Coronary artery (tissue), 2 donors: ENCODE measurements around the gene MDH2.
"Not testable (repeated sequence)": the region's sequence is repeated elsewhere in the genome, so short reads cannot be mapped to it uniquely, and the experiment has no call there.

Experiments used
- DNase-seq: peaks from one replicate; pipeline ENCODE4 v3.0.0-alpha.2; 2017; ENCODE audit warnings: low spot score
- H3K27ac ChIP-seq, 2 donors: fragments of 200-600 bp; sonication (generic); one replicate each; pipeline ENCODE4 v1.5.1; 2016 to 2019
- H3K4me3 ChIP-seq: fragments of 200-600 bp; sonication (generic); 2 replicates; pipeline ENCODE4 v1.5.1; 2016; ENCODE audit warnings: mild to moderate bottlenecking, moderate library complexity
- CTCF ChIP-seq: fragments of 200-600 bp; sonication (generic); IDR thresholded peaks from one replicate; pipeline ENCODE4 v1.5.1; 2019; ENCODE audit warnings: antibody characterized with exemption

MDH2 gene

GRCh38 chr7:76086070-76086469 lies 38.2 kb downstream of the MDH2 start:
- H3K4me3 ChIP-seq, result no peak overlapping the region
- TF ChIP-seq CTCF, result no peak
- no peak overlapping the region for H3K27ac ChIP-seq
- DNase-seq, result no peak

- H3K27ac ChIP-seq, DNase-seq: not testable (repeated sequence)
Measured at GRCh38 chr7:76087362-76087791, 39.5 kb downstream of the MDH2 start.

GRCh38 chr7:76089865-76090475 lies 42.1 kb downstream of the MDH2 start:
- no peak for TF ChIP-seq CTCF
- Histone ChIP-seq H3K27ac (no peak overlapping the region), H3K4me3 (no peak overlapping the region)
- DNase-seq, result no peak

More at GRCh38 chr7:76087362-76087791, 39.5 kb downstream of the MDH2 start:
- not testable (repeated sequence) for H3K4me3 ChIP-seq

GRCh38 chr7:76091506-76091905 lies 43.6 kb downstream of the MDH2 start:
- Histone ChIP-seq H3K4me3 (no peak overlapping the region), H3K27ac (no peak overlapping the region)
- no peak for TF ChIP-seq CTCF
- no peak for DNase-seq

- H3K27ac ChIP-seq, H3K4me3 ChIP-seq, DNase-seq: not testable (repeated sequence)
Measured at GRCh38 chr7:76093531-76093930, 45.6 kb downstream of the MDH2 start.

GRCh38 chr7:76094326-76094725 lies 46.4 kb downstream of the MDH2 start:
- H3K27ac ChIP-seq, DNase-seq, H3K4me3 ChIP-seq: not testable (repeated sequence)

GRCh38 chr7:76095908-76096307 lies 48.0 kb downstream of the MDH2 start:
- no peak overlapping the region for H3K27ac ChIP-seq
- no peak for TF ChIP-seq CTCF
- no peak overlapping the region for H3K4me3 ChIP-seq
- DNase-seq, result no peak

GRCh38 chr7:76101693-76102437 lies 54.0 kb downstream of the MDH2 start:
- not testable (repeated sequence) for H3K27ac ChIP-seq, H3K4me3 ChIP-seq, DNase-seq

GRCh38 chr7:76103788-76104187 lies 55.9 kb downstream of the MDH2 start:
- not testable (repeated sequence) for H3K4me3 ChIP-seq, H3K27ac ChIP-seq, DNase-seq

GRCh38 chr7:76106130-76106529 lies 58.2 kb downstream of the MDH2 start:
- not testable (repeated sequence) for H3K4me3 ChIP-seq, DNase-seq, H3K27ac ChIP-seq
